NCI-H526 (cell line): ENCODE results near the gene EPHA8.
A peak's percentile ranks its signal among the peaks of the same experiment; 100 is the strongest.

Experiments
- DNase-seq, 2 experiments: peaks; one replicate each; lab custom pipeline; 2025; lab: John Stamatoyannopoulos, UW

The EPHA8 gene

DNA sequence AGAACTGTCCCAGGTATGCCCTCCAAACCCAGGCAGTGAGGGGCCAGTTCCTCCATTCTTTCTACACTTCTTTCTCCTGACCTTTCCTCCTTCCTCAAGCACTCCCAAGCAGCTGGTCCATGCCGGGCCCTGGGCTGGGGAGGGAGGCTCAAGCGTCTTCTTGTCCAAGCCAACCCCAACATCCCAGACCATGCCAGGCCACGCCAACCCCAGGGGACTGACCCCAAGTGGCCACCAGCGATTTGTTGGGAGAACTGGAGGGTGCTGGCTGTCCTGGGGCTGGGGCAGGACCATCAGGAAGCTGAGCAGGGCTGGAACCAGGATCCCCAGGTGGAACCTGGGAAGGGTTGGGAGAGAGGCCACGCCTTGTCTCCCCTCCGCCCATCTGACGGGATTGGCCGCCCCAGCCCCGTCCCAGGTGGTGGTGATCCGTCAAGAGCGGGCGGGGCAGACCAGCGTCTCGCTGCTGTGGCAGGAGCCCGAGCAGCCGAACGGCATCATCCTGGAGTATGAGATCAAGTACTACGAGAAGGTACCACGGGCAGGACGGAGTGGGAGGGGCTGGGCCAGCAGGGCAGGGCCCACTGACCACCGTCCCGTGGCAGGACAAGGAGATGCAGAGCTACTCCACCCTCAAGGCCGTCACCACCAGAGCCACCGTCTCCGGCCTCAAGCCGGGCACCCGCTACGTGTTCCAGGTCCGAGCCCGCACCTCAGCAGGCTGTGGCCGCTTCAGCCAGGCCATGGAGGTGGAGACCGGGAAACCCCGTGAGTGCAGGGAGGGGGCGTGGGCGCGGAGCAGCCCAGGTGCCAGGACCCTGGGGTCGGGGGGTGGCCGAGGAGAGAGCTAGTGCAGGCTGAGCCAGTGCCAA is 29.9 kb downstream of the EPHA8 start:
- peak; percentile 26 to 84 for DNase-seq

DNA sequence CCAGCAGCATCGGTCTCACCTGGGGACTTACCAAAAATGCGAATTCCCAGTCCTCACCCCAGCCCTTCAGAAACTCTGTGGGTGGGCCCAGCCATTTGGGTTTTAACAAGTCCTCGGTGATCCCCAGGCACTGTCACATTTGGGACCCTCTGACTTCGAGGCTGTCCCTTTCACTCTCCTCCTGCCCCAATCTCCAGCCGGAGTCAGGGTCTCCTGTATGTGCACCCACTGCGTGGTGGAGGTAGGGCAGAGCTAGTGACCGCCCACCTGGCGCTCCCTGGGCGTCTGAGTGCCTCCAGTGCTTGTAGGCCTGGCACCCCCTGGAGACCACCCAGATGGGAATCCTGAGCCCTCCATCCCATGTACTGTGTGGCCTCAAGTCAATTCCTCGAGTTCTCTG is 31.1 kb downstream of the EPHA8 start:
- DNase-seq = no peak

DNA sequence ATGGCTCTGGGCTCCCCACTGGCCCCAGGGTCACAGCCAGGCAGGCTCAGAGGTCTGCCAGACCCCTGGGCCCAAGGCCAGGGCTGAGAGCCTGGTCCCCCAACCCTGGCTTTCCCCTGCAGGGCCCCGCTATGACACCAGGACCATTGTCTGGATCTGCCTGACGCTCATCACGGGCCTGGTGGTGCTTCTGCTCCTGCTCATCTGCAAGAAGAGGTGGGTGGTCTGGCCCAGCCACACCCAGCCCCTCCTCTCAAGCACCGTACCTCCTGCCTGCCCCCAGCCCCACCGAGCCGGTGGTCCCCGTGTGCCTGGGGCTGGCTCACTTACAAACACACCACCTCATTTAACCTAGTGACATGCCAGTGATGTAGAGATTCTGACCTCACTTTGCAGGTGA is 31.8 kb downstream of the EPHA8 start:
- no peak for DNase-seq

DNA sequence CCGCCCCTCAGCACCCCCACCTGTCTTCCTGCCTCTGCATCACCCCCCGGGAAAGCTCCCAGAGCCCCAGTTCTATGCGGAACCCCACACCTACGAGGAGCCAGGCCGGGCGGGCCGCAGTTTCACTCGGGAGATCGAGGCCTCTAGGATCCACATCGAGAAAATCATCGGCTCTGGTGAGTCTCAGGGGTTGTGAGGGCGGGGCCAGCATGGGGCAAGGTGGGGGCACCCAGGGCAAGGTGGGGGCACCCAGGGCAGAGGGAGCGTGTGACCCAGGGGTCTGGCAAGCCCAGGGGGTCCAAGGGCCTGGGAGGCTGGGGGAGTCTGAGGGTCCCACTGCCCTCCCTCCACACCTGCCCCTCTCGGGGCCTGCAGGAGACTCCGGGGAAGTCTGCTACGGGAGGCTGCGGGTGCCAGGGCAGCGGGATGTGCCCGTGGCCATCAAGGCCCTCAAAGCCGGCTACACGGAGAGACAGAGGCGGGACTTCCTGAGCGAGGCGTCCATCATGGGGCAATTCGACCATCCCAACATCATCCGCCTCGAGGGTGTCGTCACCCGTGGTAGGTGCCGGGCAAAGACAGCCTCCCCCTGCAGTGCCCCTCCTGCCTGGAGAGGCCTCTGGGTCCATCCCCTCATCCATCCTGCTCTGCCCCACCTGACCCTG is 34.1 kb downstream of the EPHA8 start:
- DNase-seq = no peak

DNA sequence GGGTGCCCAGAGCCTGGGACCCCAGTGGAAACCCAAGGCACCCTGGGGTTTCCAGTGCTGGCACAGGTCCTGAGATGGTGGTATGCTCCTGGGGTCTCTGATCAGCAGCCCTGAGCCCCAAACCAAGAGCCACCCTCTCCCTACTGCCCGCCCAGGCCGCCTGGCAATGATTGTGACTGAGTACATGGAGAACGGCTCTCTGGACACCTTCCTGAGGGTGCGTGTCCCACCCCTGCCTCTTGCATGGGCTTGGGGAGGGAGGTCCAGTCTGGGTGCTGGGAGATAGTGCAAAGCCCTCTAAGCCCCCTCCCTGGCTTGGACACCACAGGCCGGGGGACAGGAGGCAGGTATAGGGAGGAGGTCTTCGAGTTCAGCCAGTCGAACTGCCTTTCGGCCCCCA is 34.7 kb downstream of the EPHA8 start:
- DNase-seq = no peak

DNA sequence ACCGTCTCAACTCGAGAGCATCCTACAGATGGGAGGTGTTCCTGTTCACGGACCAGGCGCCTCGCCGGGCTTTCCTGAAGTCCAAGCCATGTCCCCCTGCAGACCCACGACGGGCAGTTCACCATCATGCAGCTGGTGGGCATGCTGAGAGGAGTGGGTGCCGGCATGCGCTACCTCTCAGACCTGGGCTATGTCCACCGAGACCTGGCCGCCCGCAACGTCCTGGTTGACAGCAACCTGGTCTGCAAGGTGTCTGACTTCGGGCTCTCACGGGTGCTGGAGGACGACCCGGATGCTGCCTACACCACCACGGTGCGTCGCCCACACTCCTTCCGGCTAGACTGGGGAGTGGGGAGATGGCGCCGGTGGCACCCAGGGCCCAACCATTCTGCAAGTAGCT is 35.4 kb downstream of the EPHA8 start:
- no peak for DNase-seq

DNA sequence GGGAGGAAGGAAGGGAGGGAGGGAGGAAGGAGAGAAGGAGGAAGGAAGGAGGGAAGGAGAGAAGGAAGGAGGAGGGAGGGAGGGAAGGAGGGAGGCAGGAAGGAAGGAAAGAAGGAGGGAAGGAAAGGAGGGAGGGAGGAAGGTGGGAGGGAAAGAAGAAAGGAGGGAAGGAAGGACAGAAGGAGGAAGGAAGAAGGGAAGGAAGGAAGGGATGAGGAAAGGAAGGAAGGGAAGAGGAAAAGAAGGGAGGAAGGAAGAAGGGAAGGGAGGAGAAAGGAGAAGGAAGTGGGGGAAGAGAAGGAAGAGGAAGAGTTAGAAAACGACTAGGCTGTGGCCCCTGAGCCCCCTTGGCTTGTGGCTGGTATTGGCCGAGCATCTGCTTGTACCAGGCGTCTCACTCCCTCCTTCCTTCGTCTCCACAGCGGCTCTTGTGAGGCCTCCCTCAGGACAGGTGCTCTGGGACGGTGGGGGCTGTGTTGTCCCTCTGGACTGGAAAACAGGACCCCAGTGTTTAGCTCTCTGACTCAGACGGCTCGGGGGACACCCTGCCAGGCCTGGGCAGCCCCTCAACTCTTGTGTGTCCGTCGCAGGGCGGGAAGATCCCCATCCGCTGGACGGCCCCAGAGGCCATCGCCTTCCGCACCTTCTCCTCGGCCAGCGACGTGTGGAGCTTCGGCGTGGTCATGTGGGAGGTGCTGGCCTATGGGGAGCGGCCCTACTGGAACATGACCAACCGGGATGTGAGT is 37.0 kb downstream of the EPHA8 start:
- no peak for DNase-seq

DNA sequence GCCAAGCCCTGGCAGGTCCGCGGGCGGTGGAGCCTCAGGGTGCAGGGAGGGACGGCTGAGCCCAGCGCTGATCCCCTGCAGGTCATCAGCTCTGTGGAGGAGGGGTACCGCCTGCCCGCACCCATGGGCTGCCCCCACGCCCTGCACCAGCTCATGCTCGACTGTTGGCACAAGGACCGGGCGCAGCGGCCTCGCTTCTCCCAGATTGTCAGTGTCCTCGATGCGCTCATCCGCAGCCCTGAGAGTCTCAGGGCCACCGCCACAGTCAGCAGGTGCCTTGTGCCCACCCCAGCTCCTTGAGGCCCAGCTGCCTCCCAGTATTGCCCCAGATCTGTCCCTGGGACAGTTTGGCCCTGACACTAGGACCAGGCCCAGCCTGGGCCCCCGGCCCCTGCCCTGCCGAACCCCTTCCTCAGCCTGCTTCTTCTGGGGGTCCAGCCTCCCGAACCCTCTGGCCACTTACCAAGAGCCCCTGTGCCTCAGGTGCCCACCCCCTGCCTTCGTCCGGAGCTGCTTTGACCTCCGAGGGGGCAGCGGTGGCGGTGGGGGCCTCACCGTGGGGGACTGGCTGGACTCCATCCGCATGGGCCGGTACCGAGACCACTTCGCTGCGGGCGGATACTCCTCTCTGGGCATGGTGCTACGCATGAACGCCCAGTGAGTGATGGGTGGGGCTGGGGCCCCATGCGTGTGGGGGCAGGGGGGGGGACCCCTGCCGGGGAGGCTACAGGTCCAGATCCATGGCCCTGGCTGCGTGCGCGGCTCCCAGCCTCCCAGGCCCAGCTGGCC is 37.7 kb downstream of the EPHA8 start:
- peak in 1 of 2 experiments; percentile 37 for DNase-seq

DNA sequence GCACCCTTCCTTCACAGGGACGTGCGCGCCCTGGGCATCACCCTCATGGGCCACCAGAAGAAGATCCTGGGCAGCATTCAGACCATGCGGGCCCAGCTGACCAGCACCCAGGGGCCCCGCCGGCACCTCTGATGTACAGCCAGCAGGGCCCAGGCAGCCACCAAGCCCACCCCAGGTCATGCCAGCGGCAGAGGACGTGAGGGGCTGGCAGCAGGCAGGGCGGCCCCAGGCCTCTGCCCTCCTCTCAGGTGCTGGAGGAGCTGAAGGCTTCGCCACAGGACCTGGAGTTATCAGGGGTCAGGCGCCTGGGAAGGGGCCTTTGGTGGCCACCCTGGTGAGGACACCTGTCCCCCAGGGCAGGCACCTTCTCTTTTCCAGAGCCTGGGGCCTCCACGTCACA is 38.3 kb downstream of the EPHA8 start:
- DNase-seq = no peak

DNA sequence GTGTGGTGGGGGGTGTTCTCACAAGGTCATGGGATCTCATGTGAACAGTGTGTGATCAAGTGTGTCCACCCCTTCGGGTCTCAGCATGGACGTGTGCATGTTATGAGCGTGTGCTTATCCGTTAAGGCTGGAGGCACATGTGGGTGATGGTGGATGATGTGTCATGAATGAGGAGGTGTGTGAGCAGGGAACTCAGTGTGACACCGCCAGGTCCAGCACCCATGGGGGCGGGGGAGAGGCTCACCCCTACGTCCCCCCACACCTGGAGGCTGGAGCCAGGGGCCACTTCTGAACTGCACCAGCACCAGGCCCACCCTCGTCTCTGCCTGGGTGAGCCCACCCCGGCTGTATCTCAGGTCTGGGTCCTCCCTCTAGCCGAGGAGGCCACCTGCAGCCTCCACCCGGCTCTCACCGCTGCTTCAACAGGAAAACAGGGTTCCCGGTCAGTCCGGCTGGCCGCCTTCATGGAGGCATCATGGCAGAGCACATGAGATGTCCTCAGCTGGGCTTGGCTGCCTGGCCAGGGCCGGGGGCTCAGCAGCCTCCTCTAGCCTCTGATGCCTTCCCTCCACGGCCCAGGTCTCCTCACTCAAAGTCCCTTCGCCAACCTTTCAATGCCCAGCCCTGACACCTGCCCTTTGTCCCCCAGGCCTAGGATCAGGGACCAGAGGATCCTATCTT is 38.9 kb downstream of the EPHA8 start:
- no peak for DNase-seq

DNA sequence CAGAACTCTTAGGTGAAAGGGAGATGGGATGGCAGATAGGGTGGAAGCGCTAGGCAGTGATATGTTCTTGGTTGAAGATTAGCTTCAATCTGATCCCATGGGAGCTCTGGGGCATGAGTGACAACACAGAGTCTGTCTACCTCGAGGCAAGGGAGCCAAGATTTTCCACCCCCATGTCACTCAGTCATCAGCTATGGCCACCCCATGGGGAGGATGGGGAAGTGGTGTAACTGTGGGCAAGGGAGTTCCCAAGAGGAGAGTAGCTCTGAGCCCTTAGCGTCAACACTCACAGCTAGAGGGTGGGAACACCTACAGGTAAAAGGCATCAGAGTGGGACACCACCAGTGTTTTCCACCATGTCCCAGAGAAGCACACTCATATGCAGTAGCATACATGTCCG is 42.9 kb downstream of the EPHA8 start:
- DNase-seq = no peak

DNA sequence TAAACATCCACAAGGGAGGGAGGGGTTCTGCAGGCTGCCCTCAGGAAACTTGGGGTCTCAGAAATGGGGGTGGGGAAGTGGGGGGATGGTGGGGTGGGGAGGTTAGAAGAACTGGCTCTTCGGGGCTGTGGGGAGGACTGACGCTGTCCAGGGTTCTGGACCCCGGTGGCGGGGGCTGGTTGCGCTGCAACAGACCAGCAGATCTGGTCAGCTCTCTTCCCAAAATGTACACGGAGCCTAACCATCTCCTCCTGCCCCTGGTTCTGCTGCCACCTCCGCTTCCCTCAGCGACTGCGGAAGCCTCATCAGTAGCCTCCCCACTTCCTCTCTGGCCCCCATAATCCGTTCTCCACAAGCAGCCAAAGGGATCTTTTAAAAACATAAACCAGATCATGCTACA is 43.9 kb downstream of the EPHA8 start:
- no peak for DNase-seq

DNA sequence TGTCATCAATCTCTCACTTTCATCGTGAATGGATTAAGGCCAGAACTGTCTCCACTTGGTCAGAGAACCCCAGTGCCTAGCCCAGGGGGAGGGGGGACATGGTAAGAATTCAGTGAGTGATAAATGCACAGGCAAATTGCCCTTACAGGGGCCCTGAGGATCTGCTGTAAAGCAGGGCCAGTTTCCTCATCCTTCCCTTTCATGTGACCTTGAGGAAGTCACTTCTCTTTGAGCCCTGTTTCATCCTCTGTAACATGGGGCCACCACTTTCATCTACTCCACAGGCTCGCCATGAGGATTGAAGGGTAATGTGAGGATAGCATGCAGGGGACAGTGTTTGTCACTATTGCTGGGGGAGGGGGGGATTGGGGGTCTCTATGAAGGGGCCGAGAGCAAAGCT is 45.1 kb downstream of the EPHA8 start:
- no peak for DNase-seq

DNA sequence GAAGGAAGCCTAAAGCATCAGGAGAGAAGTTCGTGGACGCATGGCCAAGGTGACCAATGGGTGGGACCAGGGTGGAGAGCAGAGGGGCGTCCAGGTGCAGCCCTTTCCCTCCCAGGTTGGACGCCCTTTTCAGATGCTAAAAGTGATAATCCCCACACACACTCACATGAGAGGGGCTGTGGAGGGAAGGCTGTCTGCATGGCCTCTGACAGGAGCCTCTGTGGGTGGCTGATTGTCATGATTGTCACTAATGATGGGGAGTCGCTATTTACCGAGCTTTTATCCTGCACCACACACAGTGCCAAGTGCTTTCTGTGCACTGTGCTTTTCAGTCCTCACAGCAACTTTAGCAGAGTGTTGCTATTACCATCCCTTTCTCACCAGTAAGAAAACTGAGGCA is 46.0 kb downstream of the EPHA8 start:
- no peak for DNase-seq

DNA sequence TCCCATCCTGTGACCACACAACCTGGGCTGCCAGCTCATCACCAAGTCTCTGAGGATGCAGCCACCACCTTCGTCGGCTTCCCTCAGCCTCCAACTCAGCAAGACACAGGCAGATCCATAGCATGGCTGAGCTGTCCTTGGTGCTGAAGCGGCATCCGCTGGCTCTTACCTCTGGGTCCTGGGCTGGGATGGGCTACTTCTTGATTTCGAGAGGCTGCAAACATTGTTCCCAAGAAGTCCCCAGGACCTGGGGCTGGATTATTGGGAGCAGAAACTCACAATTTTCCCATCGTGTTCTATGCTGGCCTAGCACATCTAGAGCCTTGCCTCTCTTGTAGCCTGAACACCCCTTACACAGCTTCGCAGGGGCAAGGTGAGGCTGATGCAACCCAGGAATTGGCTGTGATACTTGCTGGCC is 48.2 kb downstream of the EPHA8 start:
- DNase-seq = no peak

DNA sequence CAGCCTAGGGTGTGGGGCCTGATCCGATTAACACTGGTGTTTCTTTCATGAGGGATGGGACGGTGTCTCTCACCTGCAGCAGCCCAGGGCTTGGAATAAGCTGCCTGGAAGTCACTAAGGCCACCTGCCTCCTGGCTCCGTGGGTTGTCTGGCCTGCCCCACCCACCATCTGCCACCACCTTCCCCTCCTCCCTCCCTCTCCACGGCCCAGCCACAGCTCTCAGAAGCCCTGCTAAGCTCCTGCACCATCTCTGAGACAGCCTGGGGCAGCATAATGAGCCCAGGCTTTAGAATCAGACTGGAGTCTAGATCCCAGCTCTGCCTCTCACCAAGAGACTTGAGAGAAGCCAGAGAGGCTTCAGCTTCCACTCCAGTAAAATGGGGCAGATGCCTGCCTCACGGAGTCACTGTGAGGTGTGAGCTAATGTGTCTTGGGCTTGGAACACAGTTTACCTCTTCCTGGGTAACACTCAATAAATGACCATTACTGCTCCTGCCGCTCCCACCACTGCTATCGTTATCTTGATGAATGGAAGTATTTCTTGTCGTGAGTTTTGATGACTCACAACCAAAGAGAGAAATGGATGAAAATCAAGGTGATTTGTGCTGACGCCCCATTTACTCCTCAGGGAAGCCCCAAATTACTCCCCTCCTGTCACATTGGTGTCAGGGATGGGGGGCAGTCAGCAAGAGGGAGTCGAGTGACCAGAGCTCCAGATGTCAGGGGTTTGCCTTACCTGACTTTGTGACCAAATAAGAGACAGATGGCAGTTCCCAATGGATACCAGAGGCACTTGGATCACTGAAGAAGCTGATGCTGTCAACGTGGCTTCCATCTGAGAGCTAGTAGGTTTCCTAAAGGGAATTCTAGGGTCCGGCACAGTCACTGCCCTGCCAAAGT is 49.6 kb downstream of the EPHA8 start:
- peak in 1 of 2 experiments; percentile 15 for DNase-seq

DNA sequence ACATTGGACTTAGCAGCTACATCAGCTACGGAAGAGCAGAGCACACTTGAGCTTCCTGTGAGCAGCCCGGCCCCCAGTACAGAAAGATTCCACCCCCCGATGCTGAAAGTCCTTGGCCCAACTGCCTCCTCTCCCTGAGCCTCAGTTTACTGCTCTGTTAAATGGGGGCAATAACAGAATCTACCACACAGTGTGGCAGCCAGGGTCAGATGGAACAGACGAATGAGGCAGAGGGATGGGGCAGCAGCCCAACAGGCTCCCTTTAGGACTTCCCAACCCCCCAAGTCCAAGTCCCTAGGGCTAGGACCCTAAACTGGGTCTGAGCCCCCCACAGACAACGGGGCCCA is 50.3 kb downstream of the EPHA8 start:
- no peak for DNase-seq

DNA sequence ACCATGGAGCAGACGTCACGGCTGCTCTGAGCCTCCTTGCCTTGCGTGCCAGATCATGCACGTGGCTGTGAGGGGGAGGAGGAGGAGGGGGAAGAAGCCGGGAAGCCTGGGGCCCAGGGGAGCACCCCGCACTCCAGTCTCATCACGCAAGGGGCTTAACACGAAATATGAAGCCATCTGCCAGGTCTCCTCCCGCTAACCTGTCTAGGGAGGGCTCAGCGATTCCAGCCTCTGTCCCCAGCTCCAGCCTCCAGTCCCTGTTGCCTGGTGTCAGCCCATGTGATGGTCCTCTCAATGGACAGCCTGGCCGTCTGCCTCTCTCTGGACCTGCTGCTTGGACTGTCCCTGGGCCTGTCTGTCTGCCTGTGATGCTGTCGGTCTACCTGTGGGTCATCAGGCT is 50.7 kb downstream of the EPHA8 start:
- no peak for DNase-seq

DNA sequence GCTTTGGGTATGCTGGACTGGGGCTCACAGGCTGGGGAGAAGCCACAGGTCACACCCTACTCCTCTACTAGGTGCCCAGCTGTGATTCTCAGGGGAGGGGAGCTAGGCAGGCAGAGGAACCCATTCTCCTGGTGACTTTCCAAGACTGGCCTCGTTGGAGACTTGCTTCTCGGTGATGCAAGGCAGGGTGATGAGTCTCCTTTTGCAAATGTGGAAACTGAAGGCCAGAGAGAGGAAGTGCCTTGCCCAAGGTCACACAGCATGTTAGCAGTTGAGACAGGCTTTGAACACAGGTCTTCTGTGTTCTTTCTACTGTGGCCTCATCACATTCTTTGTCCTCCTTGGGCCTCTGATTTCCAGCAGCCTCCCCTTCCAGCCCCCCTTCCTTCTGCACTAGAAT is 52.6 kb downstream of the EPHA8 start:
- DNase-seq = no peak

DNA sequence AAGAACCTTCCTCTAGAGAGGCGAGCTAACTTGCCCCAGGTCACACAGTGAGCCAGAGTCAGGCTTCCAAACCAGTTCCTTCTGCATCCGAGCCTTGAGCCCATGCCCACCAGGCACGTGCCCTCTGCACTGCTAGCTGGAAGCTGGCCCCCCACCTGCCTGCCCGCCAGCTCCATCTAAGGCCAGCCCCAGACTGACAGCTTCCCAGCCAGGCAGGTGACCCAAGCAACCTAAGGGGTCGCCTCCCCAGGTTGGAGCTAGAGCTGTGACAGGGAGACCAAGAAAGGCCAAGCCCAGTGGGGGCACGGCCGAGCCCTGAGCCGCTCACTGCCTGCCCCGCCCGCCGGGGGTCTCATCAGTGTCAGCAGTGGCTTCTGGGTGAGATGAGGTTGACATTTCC is 53.3 kb downstream of the EPHA8 start:
- DNase-seq = no peak

DNA sequence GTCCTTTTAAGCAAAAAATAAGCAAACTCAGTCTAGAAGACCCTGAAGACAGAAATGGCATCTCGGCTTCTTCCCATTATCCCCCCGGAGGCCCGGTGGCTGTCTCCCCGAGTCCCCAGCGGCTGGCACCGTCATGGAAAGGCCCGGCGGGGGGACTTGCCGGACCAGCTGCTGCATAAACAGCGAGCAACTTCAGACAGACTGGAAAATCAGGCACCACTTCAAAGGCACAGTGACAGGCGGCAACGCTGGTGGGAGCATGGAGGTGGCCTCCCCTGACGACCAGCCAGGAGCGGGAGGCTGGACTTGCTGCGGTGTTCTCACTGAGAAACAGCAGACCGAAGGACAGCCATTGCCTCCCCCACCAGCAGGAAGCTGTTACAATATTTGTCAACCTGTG is 54.8 kb downstream of the EPHA8 start:
- no peak for DNase-seq
